GM18861 (cell line): ENCODE measurements around the gene HNF4A.

ENCODE experiments used
- ATAC-seq: cut with Tn5 transposase; IDR thresholded peaks from one replicate; pipeline ENCODE4 v1.9.1; 2021; ENCODE audit not compliant: unreplicated experiment

Gene HNF4A

DNA sequence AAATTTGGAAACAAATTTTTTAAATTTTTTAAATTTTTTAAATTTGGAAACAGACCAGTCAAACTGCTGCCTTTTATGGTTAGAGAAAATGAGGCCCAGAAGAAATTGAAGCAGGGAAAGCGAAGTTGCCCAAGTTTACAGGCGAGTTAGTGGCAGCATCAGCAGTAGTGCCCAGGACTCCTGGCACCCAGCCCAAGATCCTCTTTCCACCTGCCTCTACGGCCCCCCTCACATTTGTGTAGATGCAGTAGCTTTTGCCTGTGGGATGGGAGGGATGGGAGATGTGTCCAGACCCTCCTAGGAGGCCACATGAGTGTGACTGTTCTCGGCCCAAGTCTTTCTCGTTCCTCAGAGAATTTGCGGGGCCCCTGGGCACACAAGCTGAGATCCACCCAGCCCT, 49.8 kb downstream of the HNF4A start:
- ATAC-seq, result no peak

DNA sequence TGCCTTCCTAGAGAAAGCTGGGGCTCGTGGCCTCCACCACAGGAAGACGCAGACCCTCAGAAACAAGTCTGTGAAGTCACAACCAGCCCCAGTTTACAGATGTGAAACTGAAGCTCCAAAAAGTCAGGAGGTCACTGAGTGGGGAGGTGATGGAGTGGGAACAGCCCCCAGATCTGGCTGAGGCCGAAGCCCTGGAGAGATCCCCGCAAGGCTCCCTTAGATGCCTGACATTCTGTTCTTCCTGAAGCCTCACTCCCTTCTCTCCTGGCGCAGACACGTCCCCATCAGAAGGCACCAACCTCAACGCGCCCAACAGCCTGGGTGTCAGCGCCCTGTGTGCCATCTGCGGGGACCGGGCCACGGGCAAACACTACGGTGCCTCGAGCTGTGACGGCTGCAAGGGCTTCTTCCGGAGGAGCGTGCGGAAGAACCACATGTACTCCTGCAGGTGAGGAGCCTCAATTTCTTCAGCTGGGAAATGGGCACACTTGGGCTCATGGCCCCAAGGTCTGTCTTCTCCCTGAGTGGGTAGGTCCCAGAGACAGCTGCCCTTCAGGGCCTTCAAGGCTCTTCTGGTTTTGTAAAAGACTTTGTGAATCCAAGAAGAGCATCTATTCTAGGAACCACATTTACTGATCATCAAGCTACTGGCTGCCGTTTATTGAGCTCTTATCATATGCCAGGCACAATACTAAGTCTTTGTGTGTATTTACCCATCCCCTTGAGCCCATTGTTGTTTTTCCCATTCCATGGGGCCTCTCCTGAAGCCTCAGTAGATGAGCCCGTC, 50.5 kb downstream of the HNF4A start:
- ATAC-seq, result no peak

GRCh38 chr20:44406572-44407137, 51.2 kb downstream of the HNF4A start:
- ATAC-seq, result no peak

DNA sequence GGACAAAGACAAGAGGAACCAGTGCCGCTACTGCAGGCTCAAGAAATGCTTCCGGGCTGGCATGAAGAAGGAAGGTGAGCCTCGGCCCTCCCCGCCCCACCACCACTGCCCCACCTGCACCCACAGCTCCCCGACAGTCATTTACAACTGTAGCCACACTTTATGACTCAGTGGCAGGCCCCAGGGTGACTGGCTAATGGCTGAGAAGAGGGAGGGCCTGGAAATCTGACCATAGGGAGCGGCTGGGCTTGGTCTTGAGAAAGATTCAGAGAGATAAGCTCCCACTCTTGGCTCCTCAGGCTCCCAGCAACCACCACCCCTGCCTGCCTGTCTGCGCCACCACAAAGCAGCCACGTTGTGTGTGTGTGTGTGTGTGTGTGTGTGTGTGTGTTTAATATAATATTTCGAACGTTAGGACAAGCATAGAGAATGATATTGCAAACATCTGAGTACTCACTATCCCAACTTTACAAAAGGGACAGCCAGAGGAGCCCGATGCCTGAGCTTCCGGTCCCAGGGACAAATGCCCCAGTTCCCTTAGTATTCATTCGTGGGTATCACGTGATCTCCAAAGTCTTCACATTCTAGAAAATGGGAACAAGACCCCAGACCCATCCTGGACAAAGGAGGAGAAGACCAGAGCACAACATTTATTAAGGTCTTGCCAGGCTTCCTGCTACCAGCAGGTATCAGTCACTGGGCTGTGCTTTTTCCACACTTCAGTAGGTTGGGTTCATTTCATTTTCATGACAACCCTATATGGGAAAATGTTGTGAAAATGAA, 52.1 kb downstream of the HNF4A start:
- ATAC-seq, result no peak

- no peak for ATAC-seq
Observed at GRCh38 chr20:44409132-44409600, 53.7 kb downstream of the HNF4A start.

DNA sequence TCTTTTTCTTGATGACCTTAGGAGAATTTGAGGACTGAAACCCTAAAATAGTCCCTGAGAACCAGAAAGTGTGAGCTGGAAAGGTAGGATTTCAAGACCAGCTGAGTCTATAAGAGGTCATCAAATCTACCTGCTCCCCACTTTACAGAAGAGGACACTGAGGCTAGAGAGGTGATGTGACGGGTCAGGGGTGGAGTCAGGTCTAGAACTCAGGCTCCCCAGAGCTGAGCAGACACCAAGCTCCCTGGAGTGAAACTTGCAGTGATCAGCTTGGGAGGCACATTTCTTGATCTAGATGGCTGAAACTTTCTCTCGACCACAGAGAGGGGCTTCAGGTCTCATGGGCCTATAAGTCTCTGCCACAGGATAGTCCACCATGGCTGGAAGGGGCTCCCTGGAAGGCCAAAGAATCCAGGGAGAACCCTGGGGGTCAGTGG, 55.1 kb downstream of the HNF4A start:
- ATAC-seq, result no peak

DNA sequence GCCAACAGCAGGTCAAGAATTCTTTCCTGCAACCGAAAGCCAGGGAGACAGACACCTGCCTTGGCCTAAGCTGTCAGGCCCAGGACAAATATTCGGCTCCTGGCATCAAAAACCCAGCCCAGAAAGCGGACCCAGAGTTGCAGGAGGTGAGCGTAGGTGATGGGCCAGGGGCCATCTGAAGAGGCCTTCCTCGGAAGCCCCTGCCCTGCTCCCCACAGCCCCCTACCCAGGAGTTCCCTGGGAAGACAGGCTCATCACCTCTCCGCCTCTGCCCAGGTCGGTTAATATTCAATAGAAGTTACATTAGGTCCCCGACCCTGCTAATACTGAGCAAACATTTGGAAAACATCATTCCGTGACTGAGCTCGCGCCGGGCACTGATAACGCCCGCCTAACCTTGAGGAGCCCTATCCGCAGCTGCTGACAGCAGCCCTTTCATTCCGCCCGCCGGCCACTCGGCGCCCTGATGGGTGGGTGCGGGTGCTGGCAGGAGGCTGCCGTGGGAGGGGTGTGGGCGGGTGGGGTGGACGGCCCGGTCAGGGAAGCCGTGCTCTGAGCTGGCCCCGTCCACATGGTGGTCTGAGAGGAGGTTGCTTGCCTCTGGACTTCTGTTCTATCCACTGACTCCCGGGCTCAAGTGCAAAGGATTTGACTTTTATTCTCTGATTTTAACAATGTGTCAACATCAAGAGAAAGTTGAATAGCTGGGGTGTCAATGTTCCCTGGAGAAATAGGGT, 55.7 kb downstream of the HNF4A start:
- ATAC-seq, result no peak

DNA sequence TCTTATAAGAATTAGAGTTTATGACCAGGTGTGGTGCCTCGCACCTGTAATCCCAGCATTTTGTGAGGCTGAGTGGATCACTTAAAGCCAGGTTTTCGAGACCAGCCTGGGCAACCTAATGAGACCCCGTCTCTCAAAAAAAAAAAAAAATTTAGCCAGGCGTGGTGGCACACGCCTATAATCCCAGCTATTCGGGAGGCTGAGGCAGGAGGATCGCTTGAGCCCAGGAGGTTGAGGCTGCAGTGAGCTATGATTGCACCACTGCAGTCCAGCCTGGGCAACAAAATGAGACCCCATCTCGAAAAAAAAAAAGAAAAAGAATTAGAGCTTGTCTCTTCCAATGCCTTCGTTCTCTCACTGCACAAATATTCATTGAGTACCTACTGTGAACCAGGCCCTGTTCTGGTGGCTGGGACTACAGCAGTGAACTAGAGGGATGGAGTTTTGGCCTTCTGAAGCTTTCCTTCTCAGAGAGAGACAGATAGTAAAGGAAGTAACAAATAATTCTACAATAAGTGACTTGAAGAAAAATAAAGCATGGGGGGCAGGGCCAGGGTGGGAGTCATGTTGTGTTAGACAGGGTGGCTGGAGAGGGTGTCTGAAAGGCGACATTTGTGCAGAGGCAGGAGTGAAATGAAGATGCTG, 56.4 kb downstream of the HNF4A start:
- no peak for ATAC-seq

- ATAC-seq, result no peak
Observed at GRCh38 chr20:44412402-44413144, 57.1 kb downstream of the HNF4A start.

- no peak for ATAC-seq
Observed at GRCh38 chr20:44413575-44414345, 58.3 kb downstream of the HNF4A start.

GRCh38 chr20:44414346-44414714, 58.8 kb downstream of the HNF4A start:
- ATAC-seq, result no peak

GRCh38 chr20:44414808-44415207, 59.3 kb downstream of the HNF4A start:
- no peak for ATAC-seq

DNA sequence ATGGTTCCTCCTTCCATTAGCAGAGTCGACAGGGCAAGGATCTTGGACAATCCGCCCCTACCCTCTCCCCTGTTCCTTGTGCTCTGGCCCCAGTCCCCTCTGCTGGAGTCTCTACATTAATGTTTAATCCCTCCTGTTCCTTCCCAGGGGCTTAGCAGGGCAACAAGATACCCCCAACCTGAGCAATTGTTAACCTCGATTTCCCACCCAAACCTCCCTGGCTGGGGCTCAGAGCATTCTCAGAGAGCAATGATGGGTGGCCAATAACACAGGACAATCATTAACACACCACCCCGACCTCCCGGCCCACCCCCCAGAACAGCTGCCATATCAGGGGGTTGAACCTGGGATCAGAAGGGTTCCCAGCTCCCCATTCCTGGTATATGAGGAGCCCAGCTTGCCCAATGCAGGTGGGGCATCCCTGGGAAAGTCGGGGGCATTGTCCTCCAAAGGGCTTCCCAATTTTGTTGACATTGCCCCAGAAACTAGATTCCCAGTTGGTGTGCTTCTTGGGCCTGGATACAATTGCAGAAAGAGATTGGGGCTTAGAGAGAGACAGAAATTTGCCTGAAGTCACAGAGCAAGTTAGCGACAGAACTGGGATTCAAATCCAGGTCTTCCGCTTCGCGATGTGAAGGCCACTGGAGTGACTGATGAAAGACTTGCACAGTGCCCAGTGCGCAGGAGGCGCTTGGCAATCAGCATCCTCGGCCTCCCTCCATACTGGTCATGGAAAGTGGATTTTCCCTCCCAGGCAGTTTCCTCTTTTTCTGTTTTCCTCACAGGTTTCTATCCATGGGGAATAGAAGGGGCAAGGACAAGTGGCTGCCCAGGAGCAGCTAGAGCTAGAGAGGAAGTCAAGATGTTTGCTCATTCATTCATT, 60.6 kb downstream of the HNF4A start:
- no peak for ATAC-seq

DNA sequence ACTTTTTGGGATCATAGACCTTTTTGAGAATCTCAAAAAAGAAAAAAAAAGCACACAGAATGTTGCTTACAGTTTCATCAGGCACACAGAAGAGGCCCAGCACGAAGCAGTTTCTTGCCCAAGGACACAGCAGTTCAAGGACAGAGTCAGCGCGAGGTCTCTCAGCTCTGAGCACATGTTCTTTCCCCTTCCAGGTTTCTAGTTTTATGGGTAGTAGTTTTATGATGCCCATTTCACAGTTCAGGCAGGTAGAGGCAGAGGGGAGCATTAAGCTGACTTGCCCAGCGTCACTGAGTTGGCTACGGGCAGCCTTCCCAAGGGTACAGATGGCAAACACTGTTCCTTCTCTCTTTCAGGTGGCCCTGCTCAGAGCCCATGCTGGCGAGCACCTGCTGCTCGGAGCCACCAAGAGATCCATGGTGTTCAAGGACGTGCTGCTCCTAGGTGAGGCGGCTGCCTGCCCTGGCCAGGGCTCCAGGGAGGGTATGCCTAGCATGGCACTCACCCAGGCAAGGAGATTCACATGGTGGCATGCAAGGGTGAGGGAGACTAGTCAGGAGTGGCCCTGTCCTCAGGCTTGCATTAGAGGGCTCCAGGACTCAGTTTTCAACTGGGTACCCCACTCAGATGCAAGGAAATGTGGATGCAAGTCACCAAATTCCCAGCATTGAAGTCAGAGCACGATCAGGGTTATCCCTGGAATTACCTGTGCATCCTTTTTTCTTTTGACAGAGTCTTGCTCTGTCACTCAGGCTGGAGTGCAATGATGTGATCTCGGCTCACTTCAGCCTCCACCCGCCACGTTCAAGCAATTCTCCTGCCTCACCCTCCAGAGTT, 62.8 kb downstream of the HNF4A start:
- no peak for ATAC-seq

DNA sequence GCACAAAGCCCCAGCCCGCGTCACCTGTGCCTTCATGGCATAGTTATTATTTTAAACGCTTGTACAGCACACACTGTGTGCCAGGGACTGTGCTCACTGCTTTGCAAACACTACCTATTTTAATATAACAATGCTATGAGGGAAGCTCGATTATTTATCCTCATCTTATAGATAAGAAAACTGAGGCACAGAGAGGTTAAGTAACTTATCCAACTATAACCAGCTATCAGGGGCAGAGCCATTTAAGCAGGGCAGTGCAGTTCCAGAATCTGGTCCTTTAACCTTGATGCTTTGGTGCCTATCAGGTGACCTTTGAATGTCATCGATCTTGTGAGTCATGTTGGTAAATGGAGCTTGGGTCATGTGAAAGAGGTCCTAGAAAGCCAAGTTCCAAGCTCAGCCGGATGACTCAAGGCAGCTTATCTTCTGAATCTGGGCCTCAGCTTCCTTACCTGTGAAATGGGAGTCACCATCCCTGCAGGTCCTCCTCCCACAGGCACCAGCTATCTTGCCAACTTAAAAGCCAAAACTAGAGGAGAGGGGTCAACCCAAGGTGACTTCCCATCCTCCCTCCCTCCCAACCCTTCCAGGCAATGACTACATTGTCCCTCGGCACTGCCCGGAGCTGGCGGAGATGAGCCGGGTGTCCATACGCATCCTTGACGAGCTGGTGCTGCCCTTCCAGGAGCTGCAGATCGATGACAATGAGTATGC, 63.8 kb downstream of the HNF4A start:
- ATAC-seq, result no peak

GRCh38 chr20:44420497-44420896, 65.0 kb downstream of the HNF4A start:
- ATAC-seq, result no peak

DNA sequence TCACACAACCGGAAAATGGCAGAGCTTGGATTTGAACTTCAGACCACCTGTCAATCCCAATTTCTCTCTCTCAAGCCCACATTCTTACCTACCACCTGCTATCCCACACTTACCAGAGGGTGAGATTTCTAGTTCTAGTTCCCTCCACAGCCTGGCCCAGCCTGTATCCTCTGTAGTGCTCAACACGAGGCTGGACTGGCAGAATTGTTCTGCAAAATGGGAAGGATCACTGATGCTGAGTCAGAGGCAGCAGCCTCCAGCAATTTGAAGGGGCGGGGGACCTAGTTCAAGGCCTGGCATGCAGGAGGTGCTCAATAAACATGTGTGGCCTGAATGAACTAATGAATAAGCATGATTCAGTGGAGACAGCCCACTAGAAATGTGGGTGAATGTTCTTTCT, 66.6 kb downstream of the HNF4A start:
- no peak for ATAC-seq
